Measurements from ENCODE around the gene BAHCC1.

Gene BAHCC1

DNA sequence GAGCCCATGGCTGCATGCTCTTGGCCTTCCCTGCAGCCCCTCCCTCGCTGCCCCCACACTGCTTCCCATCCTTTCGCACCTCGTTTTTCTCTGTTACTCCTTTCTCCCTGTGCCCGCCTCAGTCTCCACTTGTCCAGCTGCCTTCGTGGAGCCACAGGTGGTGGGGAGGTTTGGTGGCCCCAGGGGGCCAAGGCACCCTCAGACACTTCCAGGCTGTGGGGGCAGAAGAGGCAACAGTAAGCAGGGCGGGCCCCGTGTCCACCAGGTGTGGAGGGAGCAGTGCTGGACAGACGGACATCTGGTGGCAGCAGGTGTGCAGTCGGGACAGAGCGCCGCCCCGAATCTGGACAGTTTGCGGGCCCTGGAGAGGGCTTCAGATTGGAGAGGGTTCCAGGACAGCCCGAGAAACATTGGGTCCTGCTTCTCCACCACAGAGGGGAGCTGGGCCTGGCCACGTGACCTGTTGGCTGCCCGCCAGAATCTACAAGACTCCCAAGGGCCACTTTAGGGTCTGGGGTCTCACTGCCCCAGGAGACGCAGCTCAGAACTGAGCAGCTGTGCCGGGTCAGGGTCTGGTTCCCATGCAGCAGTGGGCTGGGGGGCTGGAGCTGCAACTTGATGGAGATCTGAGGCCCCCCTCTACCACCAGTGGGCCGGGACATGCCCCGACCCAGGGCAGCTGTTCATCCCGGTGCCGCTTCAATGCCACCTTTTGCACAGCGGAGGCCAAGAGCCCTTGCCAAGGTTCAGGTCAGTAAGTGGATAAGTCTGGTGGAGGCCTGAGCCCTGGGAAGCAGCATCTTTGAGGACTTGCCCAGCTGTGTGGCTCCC lies 22.8 kb downstream of the BAHCC1 start:
- DNase-seq = no peak
- H2BK120ac ChIP-seq (ENCODE audit: insufficient read depth, low read length, poor library complexity) = no peak overlapping the region

DNA sequence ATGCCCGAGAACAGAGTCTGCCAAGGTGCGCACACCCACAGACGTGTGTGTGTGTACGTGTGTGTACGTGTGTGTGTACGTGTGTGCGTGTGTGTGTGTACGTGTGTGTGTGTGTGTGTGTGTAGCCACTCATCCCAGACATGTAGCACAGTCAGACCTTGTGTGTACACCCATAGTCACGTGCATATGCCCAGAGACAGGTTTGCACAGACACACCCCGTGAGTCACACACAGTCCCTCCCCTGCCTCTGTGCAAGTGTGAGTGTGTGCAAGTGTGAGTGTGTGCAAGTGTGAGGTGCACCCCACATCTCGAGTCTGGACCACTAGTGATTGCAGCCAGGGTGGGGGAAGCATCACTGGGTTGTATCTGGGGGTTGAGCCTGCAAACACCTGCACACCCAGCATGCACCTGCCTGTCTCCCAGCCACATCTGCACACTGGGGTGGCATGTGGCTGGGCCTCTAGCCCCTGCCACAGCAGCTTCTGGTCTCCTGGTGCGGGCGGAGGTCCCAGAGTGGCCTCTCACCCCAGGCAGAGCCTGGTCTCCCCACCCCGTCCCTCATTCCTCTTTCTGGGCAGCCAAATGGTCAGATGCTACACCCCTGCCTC lies 23.6 kb downstream of the BAHCC1 start:
- H2AK5ac ChIP-seq (ENCODE audit: low read length) = no peak overlapping the region
- H3K36me3 ChIP-seq (ENCODE audit: control insufficient read depth in 1 of 2, insufficient read depth in 2 of 2, low read length in 2 of 2) = no peaks in the 10 kb centered on the region
- H3K4me3 ChIP-seq (ENCODE audit: low read depth, low read length) = no peak overlapping the region
- H3K27ac ChIP-seq (ENCODE audit: low read depth, low read length) = no peak overlapping the region
- no peak overlapping the region for H4K12ac ChIP-seq (ENCODE audit: low read depth, low read length)
- no peaks in the 10 kb centered on the region for H3K79me2 ChIP-seq (ENCODE audit: control insufficient read depth, insufficient read depth, low read length, poor library complexity)
- H3K9ac ChIP-seq (ENCODE audit: low read length) = no peak overlapping the region
- H3K14ac ChIP-seq (ENCODE audit: low read length) = no peak overlapping the region
- H2BK120ac ChIP-seq (ENCODE audit: insufficient read depth, low read length, poor library complexity) = no peak overlapping the region
- DNase-seq = no peak
- WGBS (ENCODE audit: extremely low coverage, insufficient coverage, insufficient read length) = no CpG with 5 or more reads among the region's 14 CpGs
- H3K18ac ChIP-seq (ENCODE audit: low read length) = no peak overlapping the region
- H2BK5ac ChIP-seq (ENCODE audit: low read depth, low read length, poor library complexity) = no peak overlapping the region
- H4K91ac ChIP-seq (ENCODE audit: low read depth, low read length) = no peak overlapping the region
- H3K4me1 ChIP-seq (ENCODE audit: control insufficient read depth in 1 of 2, insufficient read depth in 2 of 2, low read length in 2 of 2) = peaks cover 11 to 16% of the 10 kb centered on the region in 2 experiments
- no peak overlapping the region for H3K4ac ChIP-seq (ENCODE audit: low read depth, low read length)
- H3K79me1 ChIP-seq (ENCODE audit: low read length) = peaks cover 12% of the 10 kb centered on the region
- no peak overlapping the region for H4K8ac ChIP-seq (ENCODE audit: low read depth, low read length)
- H3K27me3 ChIP-seq (ENCODE audit: insufficient read depth, low read length) = no peaks in the 10 kb centered on the region
- no peak overlapping the region for H3K23ac ChIP-seq (ENCODE audit: low read length)
- no peak overlapping the region for H3K4me2 ChIP-seq (ENCODE audit: low read length)
- H2BK12ac ChIP-seq (ENCODE audit: low read length) = no peak overlapping the region
- no peaks in the 10 kb centered on the region for H3K9me3 ChIP-seq (ENCODE audit: insufficient read depth, low read depth, low read length)
- no peak overlapping the region for H2AFZ ChIP-seq (ENCODE audit: insufficient read depth, low read length, poor library complexity)

More for the DNA sequence above, 22.8 kb downstream of the BAHCC1 start:
- Histone ChIP-seq H2BK12ac (ENCODE audit: low read length) (no peak overlapping the region), H2BK5ac (ENCODE audit: low read depth, low read length, poor library complexity) (no peak overlapping the region), H3K79me2 (ENCODE audit: control insufficient read depth, insufficient read depth, low read length, poor library complexity) (no peaks in the 10 kb centered on the region), H3K4me2 (ENCODE audit: low read length) (no peak overlapping the region), H2AFZ (ENCODE audit: insufficient read depth, low read length, poor library complexity) (no peak overlapping the region), H3K9me3 (ENCODE audit: insufficient read depth, low read depth, low read length) (no peaks in the 10 kb centered on the region), H4K91ac (ENCODE audit: low read depth, low read length) (no peak overlapping the region), H2AK5ac (ENCODE audit: low read length) (no peak overlapping the region), H4K12ac (ENCODE audit: low read depth, low read length) (no peak overlapping the region), H3K27ac (ENCODE audit: low read depth, low read length) (no peak overlapping the region), H3K9ac (ENCODE audit: low read length) (no peak overlapping the region), H3K79me1 (ENCODE audit: low read length) (peaks cover 7% of the 10 kb centered on the region), H3K23ac (ENCODE audit: low read length) (no peak overlapping the region), H3K18ac (ENCODE audit: low read length) (no peak overlapping the region), H3K4me1 (ENCODE audit: control insufficient read depth in 1 of 2, insufficient read depth in 2 of 2, low read length in 2 of 2) (peaks cover 6 to 13% of the 10 kb centered on the region in 2 experiments), H3K14ac (ENCODE audit: low read length) (no peak overlapping the region), H4K8ac (ENCODE audit: low read depth, low read length) (no peak overlapping the region), H3K4me3 (ENCODE audit: low read depth, low read length) (no peak overlapping the region), H3K4ac (ENCODE audit: low read depth, low read length) (no peak overlapping the region), H3K36me3 (ENCODE audit: control insufficient read depth in 1 of 2, insufficient read depth in 2 of 2, low read length in 2 of 2) (no peaks in the 10 kb centered on the region), H3K27me3 (ENCODE audit: insufficient read depth, low read length) (no peaks in the 10 kb centered on the region)
- WGBS (ENCODE audit: extremely low coverage, insufficient coverage, insufficient read length) = no CpG with 5 or more reads among the region's 23 CpGs

DNA sequence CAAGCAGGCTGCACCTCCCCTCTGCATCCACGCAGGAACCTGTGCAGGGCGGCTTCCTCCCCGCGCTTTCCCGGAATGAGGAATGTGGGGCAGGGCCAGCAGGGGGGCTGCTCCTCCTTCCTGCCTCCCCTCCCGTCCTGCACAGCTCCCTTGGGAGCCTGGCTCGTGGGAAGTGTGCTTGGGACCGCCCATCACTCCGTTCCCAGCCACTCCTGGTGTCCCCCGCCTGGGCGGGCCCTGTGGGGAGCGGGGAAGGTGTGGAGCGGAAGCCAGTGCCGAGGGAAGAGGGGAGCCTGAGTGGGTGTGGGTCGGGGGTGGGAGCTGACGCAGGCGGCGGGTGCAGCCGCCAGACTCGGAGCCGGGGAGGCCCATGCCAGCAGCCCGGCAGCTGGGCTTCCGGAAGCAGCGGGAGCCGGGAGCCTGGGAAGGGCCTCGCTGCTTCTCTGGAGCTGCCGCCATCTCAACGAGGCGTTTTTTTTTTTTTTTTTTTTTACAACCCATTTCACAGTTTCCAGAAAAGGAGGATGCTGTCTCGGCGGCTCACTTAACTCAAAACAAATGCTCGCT lies 24.1 kb downstream of the BAHCC1 start:
- Histone ChIP-seq H3K27me3 (ENCODE audit: insufficient read depth, low read length) (no peaks in the 10 kb centered on the region), H3K36me3 (ENCODE audit: control insufficient read depth in 1 of 2, insufficient read depth in 2 of 2, low read length in 2 of 2) (no peaks in the 10 kb centered on the region), H3K23ac (ENCODE audit: low read length) (no peak overlapping the region), H2AK5ac (ENCODE audit: low read length) (no peak overlapping the region), H3K4ac (ENCODE audit: low read depth, low read length) (no peak overlapping the region), H3K79me1 (ENCODE audit: low read length) (peaks cover 12% of the 10 kb centered on the region), H2BK12ac (ENCODE audit: low read length) (no peak overlapping the region), H4K12ac (ENCODE audit: low read depth, low read length) (no peak overlapping the region), H3K27ac (ENCODE audit: low read depth, low read length) (no peak overlapping the region), H3K9ac (ENCODE audit: low read length) (no peak overlapping the region), H3K79me2 (ENCODE audit: control insufficient read depth, insufficient read depth, low read length, poor library complexity) (no peaks in the 10 kb centered on the region), H3K4me3 (ENCODE audit: low read depth, low read length) (no peak overlapping the region), H3K4me1 (ENCODE audit: control insufficient read depth in 1 of 2, insufficient read depth in 2 of 2, low read length in 2 of 2) (peaks cover 11 to 16% of the 10 kb centered on the region in 2 experiments), H2AFZ (ENCODE audit: insufficient read depth, low read length, poor library complexity) (no peak overlapping the region), H2BK5ac (ENCODE audit: low read depth, low read length, poor library complexity) (no peak overlapping the region), H3K18ac (ENCODE audit: low read length) (no peak overlapping the region), H4K8ac (ENCODE audit: low read depth, low read length) (no peak overlapping the region), H3K9me3 (ENCODE audit: insufficient read depth, low read depth, low read length) (peaks cover 2% of the 10 kb centered on the region), H2BK120ac (ENCODE audit: insufficient read depth, low read length, poor library complexity) (no peak overlapping the region), H3K4me2 (ENCODE audit: low read length) (peak overlapping the region; percentile 38), H3K14ac (ENCODE audit: low read length) (no peak overlapping the region), H4K91ac (ENCODE audit: low read depth, low read length) (no peak overlapping the region)
- WGBS (ENCODE audit: extremely low coverage, insufficient coverage, insufficient read length) = no CpG with 5 or more reads among the region's 32 CpGs
- DNase-seq = peak in 1 of 2 donors; percentile 38

DNA sequence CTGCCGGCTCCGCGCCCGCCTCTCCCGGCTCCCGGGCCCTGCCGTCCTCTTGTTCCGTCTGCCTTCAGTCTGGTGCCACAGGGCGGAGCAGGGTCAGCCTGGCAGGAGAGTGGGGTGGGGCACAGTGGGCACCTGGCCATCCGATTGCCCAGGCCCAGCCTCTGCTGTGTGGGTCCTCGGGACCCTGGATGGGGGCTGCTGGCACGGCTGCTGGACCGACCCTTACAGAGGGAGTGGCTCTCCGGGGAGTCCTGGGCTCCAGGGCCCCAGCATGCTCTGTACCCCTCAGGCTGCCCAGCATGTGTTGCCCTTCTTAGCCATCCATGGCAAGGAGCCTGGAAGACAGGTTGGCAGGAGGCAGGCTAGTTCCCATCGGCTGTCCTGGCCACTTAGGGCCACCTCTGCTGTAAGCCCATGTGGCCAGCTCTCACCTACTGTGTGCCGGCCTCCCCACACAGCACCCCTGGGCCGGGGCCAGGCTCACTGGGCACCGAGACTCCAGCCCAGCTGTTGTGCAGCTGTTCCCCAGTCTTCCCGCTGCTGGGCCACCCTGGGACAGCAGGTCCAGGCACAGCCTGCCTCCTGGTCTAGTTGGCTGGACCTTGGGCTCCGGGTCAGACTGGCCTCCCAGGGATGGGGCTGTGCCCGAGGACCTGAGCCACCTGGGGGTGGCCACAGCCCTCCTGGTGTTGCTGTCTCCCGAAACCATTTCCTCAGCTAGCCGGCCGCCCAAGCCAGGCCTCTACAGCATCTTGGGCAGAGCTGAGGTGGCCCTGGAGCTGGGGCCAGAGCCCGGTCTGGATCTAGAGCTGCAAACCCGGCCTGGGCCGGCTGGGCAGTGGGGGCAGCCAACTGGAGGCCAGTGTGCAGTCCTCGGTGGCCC lies 24.9 kb downstream of the BAHCC1 start:
- Histone ChIP-seq H2AK5ac (ENCODE audit: low read length) (no peak overlapping the region), H2BK5ac (ENCODE audit: low read depth, low read length, poor library complexity) (no peak overlapping the region), H3K27ac (ENCODE audit: low read depth, low read length) (no peak overlapping the region), H3K27me3 (ENCODE audit: insufficient read depth, low read length) (no peaks in the 10 kb centered on the region), H2AFZ (ENCODE audit: insufficient read depth, low read length, poor library complexity) (no peak overlapping the region), H3K79me1 (ENCODE audit: low read length) (peaks cover 12% of the 10 kb centered on the region), H3K4me2 (ENCODE audit: low read length) (peak overlapping the region; percentile 38), H3K4ac (ENCODE audit: low read depth, low read length) (no peak overlapping the region), H2BK12ac (ENCODE audit: low read length) (no peak overlapping the region), H3K9ac (ENCODE audit: low read length) (no peak overlapping the region), H3K4me1 (ENCODE audit: control insufficient read depth in 1 of 2, insufficient read depth in 2 of 2, low read length in 2 of 2) (peaks cover 11 to 16% of the 10 kb centered on the region in 2 experiments), H4K91ac (ENCODE audit: low read depth, low read length) (no peak overlapping the region), H3K14ac (ENCODE audit: low read length) (no peak overlapping the region), H3K18ac (ENCODE audit: low read length) (no peak overlapping the region), H3K79me2 (ENCODE audit: control insufficient read depth, insufficient read depth, low read length, poor library complexity) (no peaks in the 10 kb centered on the region), H3K4me3 (ENCODE audit: low read depth, low read length) (no peak overlapping the region), H4K8ac (ENCODE audit: low read depth, low read length) (no peak overlapping the region), H4K12ac (ENCODE audit: low read depth, low read length) (no peak overlapping the region), H3K9me3 (ENCODE audit: insufficient read depth, low read depth, low read length) (peaks cover 8% of the 10 kb centered on the region), H2BK120ac (ENCODE audit: insufficient read depth, low read length, poor library complexity) (no peak overlapping the region), H3K23ac (ENCODE audit: low read length) (no peak overlapping the region), H3K36me3 (ENCODE audit: control insufficient read depth in 1 of 2, insufficient read depth in 2 of 2, low read length in 2 of 2) (no peaks in the 10 kb centered on the region)
- no CpG with 5 or more reads among the region's 28 CpGs for WGBS (ENCODE audit: extremely low coverage, insufficient coverage, insufficient read length)
- DNase-seq = no peak

All from trophoblast cell (in vitro differentiated cells and primary cell).